NCI-H2227 (cell line): ENCODE results near the gene BCAS3.
"Not testable (repeated sequence)": the region's sequence is repeated elsewhere in the genome, so short reads cannot be mapped to it uniquely, and the experiment has no call there.

Experiments
- DNase-seq: peaks from one replicate; lab custom pipeline; 2025; ENCODE audit not compliant: unreplicated experiment; lab: John Stamatoyannopoulos, UW

BCAS3 gene

GRCh38 chr17:61414141-61414935 lies 736.7 kb downstream of the BCAS3 start:
- DNase-seq, result no peak

- no peak for DNase-seq
Observed at GRCh38 chr17:61414936-61415251, 737.2 kb downstream of the BCAS3 start.

GRCh38 chr17:61415374-61416210 lies 737.9 kb downstream of the BCAS3 start:
- DNase-seq, result no peak

- no peak for DNase-seq
Observed at GRCh38 chr17:61416211-61416539, 738.5 kb downstream of the BCAS3 start.

- peak; percentile 85 for DNase-seq
Observed at GRCh38 chr17:61416540-61417363, 739.1 kb downstream of the BCAS3 start.

- no peak for DNase-seq
Observed at GRCh38 chr17:61418449-61418848, 740.8 kb downstream of the BCAS3 start.

- DNase-seq, result no peak
Observed at GRCh38 chr17:61419496-61420046, 741.9 kb downstream of the BCAS3 start.

- no peak for DNase-seq
Observed at GRCh38 chr17:61420052-61420451, 742.4 kb downstream of the BCAS3 start.

GRCh38 chr17:61420745-61421398 lies 743.2 kb downstream of the BCAS3 start:
- DNase-seq, result no peak

- no peak for DNase-seq
Observed at GRCh38 chr17:61421460-61421859, 743.8 kb downstream of the BCAS3 start.

- no peak for DNase-seq
Observed at GRCh38 chr17:61422116-61422799, 744.6 kb downstream of the BCAS3 start.

GRCh38 chr17:61422869-61423268 lies 745.2 kb downstream of the BCAS3 start:
- DNase-seq, result no peak

- no peak for DNase-seq
Observed at GRCh38 chr17:61423967-61424649, 746.5 kb downstream of the BCAS3 start.

- DNase-seq, result no peak
Observed at GRCh38 chr17:61425682-61426481, 748.2 kb downstream of the BCAS3 start.

GRCh38 chr17:61426482-61427304 lies 749.0 kb downstream of the BCAS3 start:
- DNase-seq, result no peak

- no peak for DNase-seq
Observed at GRCh38 chr17:61427567-61427966, 749.9 kb downstream of the BCAS3 start.

GRCh38 chr17:61429274-61429673 lies 751.6 kb downstream of the BCAS3 start:
- DNase-seq, result no peak

- not testable (repeated sequence) for DNase-seq
Observed at GRCh38 chr17:61429831-61430230, 752.2 kb downstream of the BCAS3 start.
